Keratinocyte (primary cell): Measurements from ENCODE around the gene TMEM126B. TPM values are rescaled to one million over a fixed set of nuclear protein-coding genes. Genes with fewer than 3 reads are reported as not detected.
"Not testable (repeated sequence)": the region's sequence is repeated elsewhere in the genome, so short reads cannot be mapped to it uniquely, and the experiment has no call there.

Source experiments
- DNase-seq: peaks from one replicate; pipeline ENCODE4 v3.0.0-alpha.2; 2011; ENCODE audit warnings: low read depth, missing footprints, low spot score
- FAIRE-seq: peaks from 2 replicates; lab custom pipeline; 2011; peaks lifted over from hg19 to GRCh38; lab: Jason Lieb, UNC
- H2AFZ ChIP-seq: 2 replicates; pipeline ENCODE4 v1.6.0; 2012; ENCODE audit warnings: low read length, control low read depth, inconsistent platforms; ENCODE audit not compliant: control insufficient read depth
- H3K27ac ChIP-seq: 2 replicates; pipeline ENCODE4 v1.5.1; 2011; ENCODE audit warnings: low read length; ENCODE audit not compliant: control insufficient read depth, insufficient read depth
- H3K27me3 ChIP-seq: 3 replicates; pipeline ENCODE4 v1.6.0; 2011; ENCODE audit warnings: low read length; ENCODE audit not compliant: control insufficient read depth, insufficient read depth; ENCODE audit errors: extremely low read depth
- H3K36me3 ChIP-seq, 2 experiments: 2 replicates in 1 of 2; 3 replicates in 1 of 2; pipeline ENCODE4 v1.5.1; 2011; ENCODE audit warnings: low read length in 2 of 2, mild to moderate bottlenecking in 1 of 2; ENCODE audit not compliant: control insufficient read depth in 2 of 2, insufficient read depth in 2 of 2; ENCODE audit errors: extremely low read depth in 1 of 2
- H3K4me1 ChIP-seq: 3 replicates; pipeline ENCODE4 v1.5.1; 2011; ENCODE audit warnings: low read length; ENCODE audit not compliant: control insufficient read depth, insufficient read depth; ENCODE audit errors: extremely low read depth
- H3K4me2 ChIP-seq: 3 replicates; pipeline ENCODE4 v1.6.0; 2011; ENCODE audit warnings: low read depth, low read length; ENCODE audit not compliant: control insufficient read depth, insufficient read depth; ENCODE audit errors: extremely low read depth
- H3K4me3 ChIP-seq, 3 experiments: fragments of 200-600 bp in 1 of 3; sonication (generic) in 1 of 3; 2 replicates in 2 of 3; 3 replicates in 1 of 3; pipeline ENCODE4 v1.5.1; 2011 to 2016; ENCODE audit warnings: low read length in 3 of 3, mild to moderate bottlenecking in 3 of 3, control low read depth in 2 of 3, inconsistent platforms in 1 of 3, low read depth in 1 of 3, mixed read lengths in 1 of 3, mixed run types in 1 of 3, moderate library complexity in 1 of 3; ENCODE audit not compliant: control insufficient read depth in 2 of 3, insufficient read depth in 2 of 3; ENCODE audit errors: extremely low read depth in 1 of 3
- H3K79me2 ChIP-seq: 2 replicates; pipeline ENCODE4 v1.6.0; 2012; ENCODE audit warnings: low read length; ENCODE audit not compliant: control insufficient read depth, insufficient read depth
- H3K9ac ChIP-seq: 3 replicates; pipeline ENCODE4 v1.6.0; 2011; ENCODE audit warnings: low read length; ENCODE audit not compliant: control insufficient read depth, insufficient read depth; ENCODE audit errors: extremely low read depth
- H3K9me1 ChIP-seq: 3 replicates; pipeline ENCODE4 v1.6.0; 2011; ENCODE audit warnings: low read length; ENCODE audit not compliant: control insufficient read depth, insufficient read depth; ENCODE audit errors: extremely low read depth
- H3K9me3 ChIP-seq: 2 replicates; pipeline ENCODE4 v1.5.1; 2012; ENCODE audit warnings: low read depth, low read length; ENCODE audit not compliant: control insufficient read depth
- H4K20me1 ChIP-seq: 3 replicates; pipeline ENCODE4 v1.6.0; 2011; ENCODE audit warnings: low read length; ENCODE audit not compliant: control insufficient read depth, insufficient read depth; ENCODE audit errors: extremely low read depth
- CTCF ChIP-seq, 3 experiments: IDR thresholded peaks in 1 of 3; conservative IDR thresholded peaks in 1 of 3; optimal IDR thresholded peaks in 1 of 3; 2 replicates in 2 of 3; 3 replicates in 1 of 3; pipeline versions ENCODE3 to v1.5.1; 2011; ENCODE audit warnings: low read length in 3 of 3, mild to moderate bottlenecking in 3 of 3, moderate library complexity in 2 of 3, control low read depth in 1 of 3, inconsistent platforms in 1 of 3; ENCODE audit not compliant: insufficient read depth in 2 of 3; ENCODE audit errors: extremely low read depth in 1 of 3
- EZH2 ChIP-seq: IDR thresholded peaks from one replicate; pipeline ENCODE4 v1.6.1; 2012; ENCODE audit warnings: inconsistent platforms, mild to moderate bottlenecking, low read length, moderate library complexity
- dilution Hi-C: fragments of 300-500 bp; cut with MboI; formaldehyde crosslinking; loops from one replicate; pipeline ENCODE4 v1.7.0; 2020; ENCODE audit warnings: low sequenced_read_pairs; ENCODE audit not compliant: extremely low pct_ligation_motif_present
- polyA plus RNA-seq, 5 experiments: library from polyadenylated mRNA; depleted of rRNA in 3 of 5; stranded (reverse) in 3 of 5; stranded (forward) in 1 of 5; unstranded in 1 of 5; fragments of >200 nt; gene quantifications; 1 replicate in 1 of 5; 2 replicates in 3 of 5; 3 replicates in 1 of 5; pipeline versions ENCODE4 v1.2.1 to v1.2.3, GENCODE V29; 2011 to 2012; ENCODE audit warnings: missing spikeins in 2 of 5, low read depth in 1 of 5, low replicate concordance in 1 of 5

The TMEM126B gene
- polyA plus RNA-seq, 1 donor (not counting 4 experiments of a cell fraction or from before 2014, with no cell fraction given), result 105 TPM

- Histone ChIP-seq H3K27me3 (no peaks in the 10 kb centered on the region), H3K9me3 (no peaks in the 10 kb centered on the region), H2AFZ (no peak overlapping the region), H3K9me1 (no peaks in the 10 kb centered on the region), H3K4me3 (no peak overlapping the region), H3K27ac (no peak overlapping the region), H3K4me2 (no peak overlapping the region), H3K79me2 (peaks cover 19% of the 10 kb centered on the region), H3K9ac (no peak overlapping the region), H3K4me1 (no peaks in the 10 kb centered on the region), H4K20me1 (no peaks in the 10 kb centered on the region), H3K36me3 (peaks cover 1 to 7% of the 10 kb centered on the region in 2 experiments)
- DNase-seq (no peak), FAIRE-seq (no peak)
- no peak for TF ChIP-seq EZH2
- TF ChIP-seq CTCF (optimal IDR thresholded peaks at IDR 0.05 in 1 of 3, IDR thresholded peaks at IDR 0.05 in 1 of 3, conservative IDR thresholded peaks at IDR 0.05 in 1 of 3; ENCODE audit: extremely low read depth in 1 of 3, insufficient read depth in 2 of 3, low read length in 3 of 3), result no peak
- dilution Hi-C loops, result no loop called here
Observed at GRCh38 chr11:85652786-85653447, 24.5 kb downstream of the TMEM126B start.

- FAIRE-seq, H3K4me1 ChIP-seq, DNase-seq, H3K27ac ChIP-seq, H3K9me1 ChIP-seq, H3K4me2 ChIP-seq, H3K9ac ChIP-seq, H3K27me3 ChIP-seq, H4K20me1 ChIP-seq, H3K4me3 ChIP-seq, dilution Hi-C loops, H3K9me3 ChIP-seq, H2AFZ ChIP-seq: not testable (repeated sequence)
- Histone ChIP-seq H3K36me3 (peaks cover 1 to 16% of the 10 kb centered on the region in 2 experiments), H3K79me2 (peaks cover 17% of the 10 kb centered on the region)
Observed at GRCh38 chr11:85654343-85654742, 25.9 kb downstream of the TMEM126B start.

GRCh38 chr11:85656777-85657176, 28.4 kb downstream of the TMEM126B start:
- Histone ChIP-seq H3K27me3 (no peaks in the 10 kb centered on the region), H3K79me2 (peaks cover 40% of the 10 kb centered on the region), H3K9ac (no peak overlapping the region), H4K20me1 (peaks cover 4% of the 10 kb centered on the region), H3K4me2 (no peak overlapping the region), H3K27ac (no peak overlapping the region), H2AFZ (no peak overlapping the region), H3K36me3 (peaks cover 1 to 16% of the 10 kb centered on the region in 2 experiments), H3K9me3 (no peaks in the 10 kb centered on the region), H3K4me3 (no peak overlapping the region), H3K4me1 (peaks cover 16% of the 10 kb centered on the region), H3K9me1 (no peaks in the 10 kb centered on the region)
- DNase-seq, result no peak
- dilution Hi-C loops, result no loop called here
- no peak for FAIRE-seq
- TF ChIP-seq CTCF (optimal IDR thresholded peaks at IDR 0.05 in 1 of 3, IDR thresholded peaks at IDR 0.05 in 1 of 3, conservative IDR thresholded peaks at IDR 0.05 in 1 of 3; ENCODE audit: extremely low read depth in 1 of 3, insufficient read depth in 2 of 3, low read length in 3 of 3) (no peak), EZH2 (no peak)
